ENCODE results near the gene FAM72A.
A peak's percentile ranks its signal among the peaks of the same experiment; 100 is the strongest.
"Not testable (repeated sequence)": the region's sequence is repeated elsewhere in the genome, so short reads cannot be mapped to it uniquely, and the experiment has no call there.

FAM72A gene
- 0 to 1.1 (median 0.32) reads per million in 9 experiments for total RNA-seq

GRCh38 chr1:206202789-206203363, at the start of gene FAM72A:
TSS of gene FAM72A (minus strand) at chr1:206202839. CDS start at chr1:206202025, 814 bp downstream.
- Mint-ChIP-seq H3K4me3 (peak within 1 kb of the TSS; percentile 80 to 85), H3K27ac (peak within 1 kb of the TSS in 1 of 2 donors; percentile 52)
- not testable (repeated sequence) for H3K4me1 Mint-ChIP-seq (ENCODE audit: low read depth in 2 of 2); H3K27me3 Mint-ChIP-seq; H3K36me3 Mint-ChIP-seq (ENCODE audit: insufficient read depth); H3K9me3 Mint-ChIP-seq
- DNase-seq (peak; percentile 94 to 95 (median 94)), ATAC-seq (replicated peaks) (peak; percentile 82)

GRCh38 chr1:206250953-206251681, 48.5 kb upstream of the FAM72A start:
- not testable (repeated sequence) for H3K36me3 Mint-ChIP-seq (ENCODE audit: insufficient read depth); H3K27ac Mint-ChIP-seq; DNase-seq; H3K4me1 Mint-ChIP-seq (ENCODE audit: low read depth in 2 of 2); ATAC-seq (replicated peaks); H3K4me3 Mint-ChIP-seq; H3K9me3 Mint-ChIP-seq; H3K27me3 Mint-ChIP-seq

- not testable (repeated sequence) for ATAC-seq (replicated peaks); H3K9me3 Mint-ChIP-seq; H3K36me3 Mint-ChIP-seq (ENCODE audit: insufficient read depth); H3K4me1 Mint-ChIP-seq (ENCODE audit: low read depth in 2 of 2); H3K4me3 Mint-ChIP-seq; DNase-seq; H3K27me3 Mint-ChIP-seq; H3K27ac Mint-ChIP-seq
Measured at GRCh38 chr1:206246129-206246886, 43.7 kb upstream of the FAM72A start.

- not testable (repeated sequence) for H3K4me3 Mint-ChIP-seq; H3K4me1 Mint-ChIP-seq (ENCODE audit: low read depth in 2 of 2); ATAC-seq (replicated peaks)
Measured at GRCh38 chr1:206245479-206245878, 42.8 kb upstream of the FAM72A start.

GRCh38 chr1:206243335-206243734, 40.7 kb upstream of the FAM72A start:
- H3K27me3 Mint-ChIP-seq; H3K9me3 Mint-ChIP-seq; H3K27ac Mint-ChIP-seq; H3K4me3 Mint-ChIP-seq; H3K4me1 Mint-ChIP-seq (ENCODE audit: low read depth in 2 of 2); H3K36me3 Mint-ChIP-seq (ENCODE audit: insufficient read depth); DNase-seq: not testable (repeated sequence)
- ATAC-seq (replicated peaks), result peak; percentile 72

More at GRCh38 chr1:206245479-206245878, 42.8 kb upstream of the FAM72A start:
- H3K36me3 Mint-ChIP-seq (ENCODE audit: insufficient read depth); H3K27ac Mint-ChIP-seq; DNase-seq; H3K9me3 Mint-ChIP-seq; H3K27me3 Mint-ChIP-seq: not testable (repeated sequence)

GRCh38 chr1:206240288-206240687, 37.6 kb upstream of the FAM72A start:
- not testable (repeated sequence) for H3K4me1 Mint-ChIP-seq (ENCODE audit: low read depth in 2 of 2); H3K4me3 Mint-ChIP-seq; H3K36me3 Mint-ChIP-seq (ENCODE audit: insufficient read depth); H3K27me3 Mint-ChIP-seq; DNase-seq; H3K27ac Mint-ChIP-seq; H3K9me3 Mint-ChIP-seq
- ATAC-seq (replicated peaks), result peak; percentile 57

- not testable (repeated sequence) for ATAC-seq (replicated peaks); H3K27ac Mint-ChIP-seq
Measured at GRCh38 chr1:206235190-206235589, 32.6 kb upstream of the FAM72A start.

GRCh38 chr1:206234189-206234916, 31.7 kb upstream of the FAM72A start:
- not testable (repeated sequence) for H3K27ac Mint-ChIP-seq; H3K4me1 Mint-ChIP-seq (ENCODE audit: low read depth in 2 of 2); DNase-seq; ATAC-seq (replicated peaks); H3K27me3 Mint-ChIP-seq; H3K36me3 Mint-ChIP-seq (ENCODE audit: insufficient read depth); H3K9me3 Mint-ChIP-seq; H3K4me3 Mint-ChIP-seq

More at GRCh38 chr1:206235190-206235589, 32.6 kb upstream of the FAM72A start:
- not testable (repeated sequence) for H3K27me3 Mint-ChIP-seq; H3K4me1 Mint-ChIP-seq (ENCODE audit: low read depth in 2 of 2); H3K9me3 Mint-ChIP-seq; H3K4me3 Mint-ChIP-seq; H3K36me3 Mint-ChIP-seq (ENCODE audit: insufficient read depth); DNase-seq

GRCh38 chr1:206232970-206233645, 30.5 kb upstream of the FAM72A start:
- peak; percentile 40 for ATAC-seq (replicated peaks)
- H3K9me3 Mint-ChIP-seq; H3K27ac Mint-ChIP-seq; H3K36me3 Mint-ChIP-seq (ENCODE audit: insufficient read depth); H3K27me3 Mint-ChIP-seq; H3K4me3 Mint-ChIP-seq; H3K4me1 Mint-ChIP-seq (ENCODE audit: low read depth in 2 of 2); DNase-seq: not testable (repeated sequence)

- H3K9me3 Mint-ChIP-seq; ATAC-seq (replicated peaks); H3K4me1 Mint-ChIP-seq (ENCODE audit: low read depth in 2 of 2); H3K36me3 Mint-ChIP-seq (ENCODE audit: insufficient read depth); H3K4me3 Mint-ChIP-seq; DNase-seq; H3K27ac Mint-ChIP-seq; H3K27me3 Mint-ChIP-seq: not testable (repeated sequence)
Measured at GRCh38 chr1:206231989-206232388, 29.4 kb upstream of the FAM72A start.

- not testable (repeated sequence) for H3K9me3 Mint-ChIP-seq; H3K4me1 Mint-ChIP-seq (ENCODE audit: low read depth in 2 of 2); H3K27ac Mint-ChIP-seq; DNase-seq; ATAC-seq (replicated peaks); H3K27me3 Mint-ChIP-seq; H3K36me3 Mint-ChIP-seq (ENCODE audit: insufficient read depth); H3K4me3 Mint-ChIP-seq
Measured at GRCh38 chr1:206229286-206229685, 26.6 kb upstream of the FAM72A start.

GRCh38 chr1:206226886-206227285, 24.2 kb upstream of the FAM72A start:
- H3K36me3 Mint-ChIP-seq (ENCODE audit: insufficient read depth); H3K27me3 Mint-ChIP-seq; ATAC-seq (replicated peaks); H3K27ac Mint-ChIP-seq; DNase-seq; H3K4me1 Mint-ChIP-seq (ENCODE audit: low read depth in 2 of 2); H3K9me3 Mint-ChIP-seq; H3K4me3 Mint-ChIP-seq: not testable (repeated sequence)

GRCh38 chr1:206225386-206225785, 22.7 kb upstream of the FAM72A start:
- H3K4me1 Mint-ChIP-seq (ENCODE audit: low read depth in 2 of 2); DNase-seq; H3K9me3 Mint-ChIP-seq; H3K36me3 Mint-ChIP-seq (ENCODE audit: insufficient read depth); H3K27ac Mint-ChIP-seq; H3K27me3 Mint-ChIP-seq; ATAC-seq (replicated peaks); H3K4me3 Mint-ChIP-seq: not testable (repeated sequence)
